DMS79 treated with DMSO at 0.1 percent for 48 hours (cell line): ENCODE results near the gene TPCN1.
A peak's percentile ranks its signal among the peaks of the same experiment; 100 is the strongest.

Source experiments
- DNase-seq: peaks from one replicate; lab custom pipeline; 2025; lab: John Stamatoyannopoulos, UW

Gene TPCN1

GRCh38 chr12:113287146-113287898 is 66.1 kb downstream of the TPCN1 start:
- no peak for DNase-seq

DNA sequence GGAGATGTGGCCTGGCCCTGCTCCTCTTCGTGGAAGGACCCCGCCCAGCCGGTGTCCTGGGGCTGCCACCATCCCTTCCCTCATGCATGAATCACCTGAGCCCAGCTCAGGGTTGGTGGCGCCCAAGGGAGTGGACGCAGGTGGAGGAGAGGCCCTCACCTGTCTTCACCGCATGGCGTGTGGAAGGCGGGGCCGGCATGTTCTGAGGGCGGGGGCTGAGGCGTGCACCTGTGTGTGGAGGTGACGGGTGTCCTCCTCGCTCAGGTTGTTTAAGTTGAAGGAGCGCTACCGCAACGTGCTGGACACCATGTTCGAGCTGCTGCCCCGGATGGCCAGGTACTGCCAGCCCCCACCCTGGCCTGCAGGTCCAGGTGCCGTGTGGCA is 66.6 kb downstream of the TPCN1 start:
- no peak for DNase-seq

DNA sequence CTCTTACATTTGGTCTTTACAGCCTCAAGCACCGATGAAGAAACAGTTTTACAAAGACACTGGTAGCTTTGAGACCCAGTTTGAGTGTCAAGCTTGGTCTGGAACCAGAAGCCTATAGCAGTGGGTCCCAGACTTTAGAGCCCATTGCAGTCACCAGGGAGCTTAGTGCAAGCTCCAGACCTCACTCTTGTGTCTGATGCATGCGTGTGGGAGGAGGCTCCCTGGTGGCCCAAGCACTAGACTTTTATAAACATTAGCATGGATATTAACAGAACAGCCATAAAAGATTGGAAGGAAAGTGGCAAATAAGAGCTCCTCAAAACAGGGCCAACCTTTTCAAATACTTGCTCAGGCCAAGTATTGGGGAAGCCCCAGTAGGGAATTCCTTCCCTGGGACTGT is 68.1 kb downstream of the TPCN1 start:
- DNase-seq = no peak

DNA sequence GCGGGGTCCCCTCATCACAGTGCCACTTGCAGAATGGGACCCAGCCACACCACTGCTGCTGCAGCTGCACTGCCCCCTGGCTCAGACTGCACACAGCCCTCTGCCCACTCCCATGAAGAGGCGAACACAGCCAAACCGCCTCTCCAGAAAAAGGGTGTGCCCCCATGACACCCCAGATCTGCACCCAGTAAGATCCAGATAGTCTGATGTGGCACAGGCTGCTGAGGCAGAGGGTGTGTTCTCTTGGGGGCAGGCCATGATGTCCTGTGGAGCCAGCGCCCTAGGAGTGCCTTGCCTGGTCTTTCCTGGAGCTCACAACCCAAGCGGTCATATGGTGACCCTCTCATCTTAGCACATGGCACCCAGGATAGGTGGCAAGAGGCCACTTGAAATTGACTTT is 69.2 kb downstream of the TPCN1 start:
- DNase-seq = no peak

DNA sequence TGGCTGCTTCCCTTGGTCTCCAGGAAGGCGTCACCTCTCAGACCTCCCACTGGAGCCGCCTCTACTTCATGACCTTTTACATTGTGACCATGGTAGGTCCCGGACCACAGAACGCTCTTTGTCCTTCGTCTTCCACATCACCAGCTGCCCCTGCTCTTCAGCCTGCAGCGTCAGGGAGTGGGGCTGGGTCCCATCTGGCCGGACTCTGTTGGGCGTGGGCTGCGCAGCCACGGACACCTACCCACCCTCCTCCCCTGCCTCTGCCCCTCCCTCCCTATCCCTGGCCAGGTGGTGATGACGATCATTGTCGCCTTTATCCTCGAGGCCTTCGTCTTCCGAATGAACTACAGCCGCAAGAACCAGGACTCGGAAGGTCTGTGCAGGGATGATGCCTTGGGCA is 70.3 kb downstream of the TPCN1 start:
- no peak for DNase-seq

GRCh38 chr12:113292091-113292490 is 70.8 kb downstream of the TPCN1 start:
- no peak for DNase-seq

DNA sequence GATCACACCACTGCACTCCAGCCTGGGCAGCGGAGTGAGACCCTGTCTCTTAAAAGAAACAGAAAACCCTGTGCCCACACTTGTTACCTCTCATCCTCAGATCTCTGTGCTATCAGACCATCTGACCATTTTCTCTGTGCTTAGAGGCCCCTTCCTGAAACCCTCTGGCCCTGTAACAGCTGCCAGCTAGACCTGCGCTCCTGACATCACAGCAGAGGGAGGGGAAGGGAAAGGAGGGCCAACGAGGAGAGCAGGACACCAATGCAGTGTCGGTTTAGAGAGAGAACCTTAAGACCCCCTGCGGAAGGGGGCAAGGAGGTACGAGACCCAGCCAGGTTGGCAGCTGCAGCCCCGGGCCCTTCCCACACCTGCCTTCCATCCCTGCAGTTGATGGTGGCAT is 71.3 kb downstream of the TPCN1 start:
- no peak for DNase-seq

GRCh38 chr12:113293100-113293499 is 71.8 kb downstream of the TPCN1 start:
- DNase-seq = no peak

DNA sequence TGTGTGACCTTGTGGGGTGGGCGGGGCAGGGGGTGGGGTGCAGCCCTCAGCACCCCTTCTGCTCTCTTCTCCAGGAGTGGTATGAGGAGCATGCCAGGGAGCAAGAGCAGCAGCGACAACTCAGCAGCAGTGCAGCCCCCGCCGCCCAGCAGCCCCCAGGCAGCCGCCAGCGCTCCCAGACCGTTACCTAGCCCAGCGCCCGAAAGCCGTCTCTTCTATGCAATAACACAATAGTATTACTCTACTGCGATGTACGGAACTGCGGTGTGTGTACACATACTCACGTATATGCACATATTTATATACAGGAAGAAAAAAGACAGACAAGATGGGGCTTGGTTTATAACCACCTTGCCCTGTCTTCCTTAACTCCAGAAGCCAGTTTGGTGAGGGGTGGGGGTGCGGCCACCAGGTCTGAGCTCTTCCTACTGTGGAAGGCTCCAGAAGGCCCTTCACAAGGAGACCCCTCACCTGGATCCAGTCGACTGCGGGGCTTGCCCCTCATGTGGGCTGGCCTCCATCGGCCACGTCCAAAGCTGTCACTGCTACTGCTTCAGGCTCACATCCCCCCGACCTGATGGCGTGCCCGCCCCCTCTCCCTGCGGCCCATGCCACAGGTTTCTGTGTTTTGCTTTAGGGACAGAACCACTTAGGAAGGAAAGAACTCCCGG is 74.8 kb downstream of the TPCN1 start:
- DNase-seq = no peak

- DNase-seq = no peak
Measured at GRCh38 chr12:113296557-113297213, 75.4 kb downstream of the TPCN1 start.

DNA sequence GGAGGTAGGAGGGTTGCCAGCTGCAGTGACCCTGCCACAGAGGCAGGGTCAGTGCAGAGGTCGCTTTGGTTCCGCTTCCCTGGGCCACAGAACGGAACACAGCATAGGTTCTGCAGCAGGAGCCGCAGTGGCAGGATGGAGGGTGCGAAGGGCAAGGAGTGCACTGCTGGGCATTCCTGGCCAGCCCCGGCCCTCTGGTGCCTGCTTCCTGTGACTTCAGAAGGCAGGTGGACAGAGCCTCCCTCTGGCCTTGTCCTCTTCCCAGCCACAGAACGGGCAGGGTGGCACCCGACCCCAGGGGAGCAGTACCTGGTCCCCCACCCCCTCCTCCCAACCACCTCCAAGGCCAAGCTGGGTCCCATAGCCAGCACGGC is 75.9 kb downstream of the TPCN1 start:
- no peak for DNase-seq

- no peak for DNase-seq
Measured at GRCh38 chr12:113297621-113298471, 76.6 kb downstream of the TPCN1 start.

- no peak for DNase-seq
Measured at GRCh38 chr12:113298472-113298817, 77.2 kb downstream of the TPCN1 start.

GRCh38 chr12:113298861-113299545 is 77.7 kb downstream of the TPCN1 start:
- peak; percentile 22 for DNase-seq

- peak; percentile 65 for DNase-seq
Measured at GRCh38 chr12:113299619-113300237, 78.5 kb downstream of the TPCN1 start.

- no peak for DNase-seq
Measured at GRCh38 chr12:113301811-113302210, 80.5 kb downstream of the TPCN1 start.

- DNase-seq = no peak
Measured at GRCh38 chr12:113302466-113302865, 81.2 kb downstream of the TPCN1 start.

DNA sequence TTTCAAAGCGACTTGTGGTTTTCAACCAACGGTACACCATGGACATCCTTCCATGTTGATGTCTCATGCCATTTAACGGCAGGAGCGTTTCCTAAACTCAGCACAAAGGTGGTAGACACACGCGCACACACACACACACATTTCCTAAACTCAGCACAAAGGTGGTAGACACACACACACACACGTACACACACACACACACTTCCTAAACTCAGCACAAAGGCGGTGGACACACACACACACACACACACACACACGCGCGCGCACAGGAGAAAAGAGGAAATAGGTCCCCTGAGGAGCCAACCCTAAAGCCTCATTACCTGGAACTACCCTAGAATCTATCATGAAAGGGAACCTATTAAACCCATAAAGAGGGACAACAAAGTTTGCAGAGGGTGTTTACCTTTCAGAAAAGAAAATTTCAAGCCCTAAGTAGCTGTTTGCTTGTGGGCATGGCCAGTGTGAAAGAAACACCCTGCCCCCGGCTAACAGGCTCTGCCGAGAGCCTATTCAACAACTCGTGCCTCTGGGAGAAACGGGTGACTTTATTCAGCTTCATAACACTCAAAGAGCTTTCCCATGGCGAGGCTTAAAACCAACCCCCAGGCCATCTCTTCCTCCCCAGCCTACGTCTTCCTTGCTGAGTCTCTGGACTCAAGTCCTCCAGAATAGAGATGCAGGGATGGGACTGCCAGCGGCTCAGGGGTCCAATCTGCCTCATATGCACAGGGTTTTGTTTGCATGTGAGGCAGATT is 81.8 kb downstream of the TPCN1 start:
- DNase-seq = no peak

- DNase-seq = no peak
Measured at GRCh38 chr12:113305281-113305856, 84.1 kb downstream of the TPCN1 start.

DNA sequence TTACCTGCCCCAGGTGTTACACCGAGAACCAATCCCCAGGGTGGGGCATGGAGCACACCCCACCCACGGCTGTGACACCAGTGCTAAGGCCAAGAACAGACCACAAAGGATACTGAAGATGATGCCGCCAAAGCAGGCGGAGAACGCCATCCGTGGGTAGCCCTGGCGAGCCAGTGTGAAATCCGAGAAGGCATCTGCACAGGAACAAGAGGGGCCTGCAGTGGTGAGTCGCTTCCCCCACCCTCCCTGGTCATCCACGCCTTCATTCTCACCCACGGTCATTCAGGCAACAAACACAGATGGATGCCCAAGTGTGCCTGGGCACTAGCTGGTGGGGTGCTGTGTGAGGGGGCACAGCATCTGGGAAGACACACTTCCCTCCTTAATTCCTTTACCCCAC is 85.1 kb downstream of the TPCN1 start:
- no peak for DNase-seq
